SK-N-SH treated with all-trans-retinoic acid at 6 μM for 48 hours (cell line): ENCODE data around the gene KIF26A.

Experiments
- ATAC-seq: fragments of 200-7000 bp; cut with Tn5 transposase; 3 replicates; pipeline ENCODE4 v1.9.1; 2020; ENCODE audit warnings: mild to moderate bottlenecking, moderate library complexity
- BACH2 ChIP-seq: fragments of 250-450 bp; sonication (Bioruptor Pico); IDR thresholded peaks from 2 replicates; pipeline ENCODE4 v1.9.0; 2021; ENCODE audit warnings: mild to moderate bottlenecking, borderline replicate concordance
- CSDC2 ChIP-seq: fragments of 250-450 bp; sonication (Bioruptor Pico); IDR thresholded peaks from 2 replicates; pipeline ENCODE4 v1.5.0; 2020; ENCODE audit warnings: mild to moderate bottlenecking, moderate library complexity
- ESRRG ChIP-seq: fragments of 250-450 bp; sonication (Bioruptor Pico); IDR thresholded peaks from 2 replicates; pipeline ENCODE4 v1.6.1; 2021; ENCODE audit warnings: mild to moderate bottlenecking
- GLIS3 ChIP-seq: fragments of 250-450 bp; sonication (Bioruptor Pico); IDR thresholded peaks from 2 replicates; pipeline ENCODE4 v1.5.0; 2020; ENCODE audit warnings: mild to moderate bottlenecking, moderate library complexity
- ISL1 ChIP-seq: fragments of 250-450 bp; sonication (Bioruptor Pico); IDR thresholded peaks from 2 replicates; pipeline ENCODE4 v2.1.2; 2022; ENCODE audit warnings: mild to moderate bottlenecking, moderate library complexity
- OSR1 ChIP-seq: fragments of 250-450 bp; sonication (Bioruptor Pico); IDR thresholded peaks from 2 replicates; pipeline ENCODE4 v1.8.0; 2022; ENCODE audit warnings: moderate library complexity, mild to moderate bottlenecking, inconsistent platforms
- PPARA ChIP-seq: fragments of 250-450 bp; sonication (Bioruptor Pico); IDR thresholded peaks from 2 replicates; pipeline ENCODE4 v1.5.0; 2020; ENCODE audit warnings: mild to moderate bottlenecking, borderline replicate concordance
- RARB ChIP-seq: fragments of 250-450 bp; sonication (Bioruptor Pico); IDR thresholded peaks from 2 replicates; pipeline ENCODE4 v1.8.0; 2021; ENCODE audit warnings: mild to moderate bottlenecking, moderate library complexity
- SNAI2 ChIP-seq: fragments of 250-450 bp; sonication (Bioruptor Pico); IDR thresholded peaks from 2 replicates; pipeline ENCODE4 v1.5.0; 2020; ENCODE audit warnings: mild to moderate bottlenecking, moderate library complexity
- TCF4 ChIP-seq: fragments of 250-450 bp; sonication (Bioruptor Pico); IDR thresholded peaks from 2 replicates; pipeline ENCODE4 v1.8.0; 2021; ENCODE audit warnings: mild to moderate bottlenecking, moderate library complexity, borderline replicate concordance
- ZC3H10 ChIP-seq: fragments of 250-450 bp; sonication (Bioruptor Pico); IDR thresholded peaks from 2 replicates; pipeline ENCODE4 v1.5.1; 2021; ENCODE audit warnings: mild to moderate bottlenecking, moderate library complexity
- ZFP30 ChIP-seq: fragments of 450-650 bp; formaldehyde crosslinking; IDR thresholded peaks from 2 replicates; pipeline ENCODE4 v1.5.0; 2022; ENCODE audit warnings: mild to moderate bottlenecking, moderate library complexity
- ZNF70 ChIP-seq: fragments of 450-650 bp; formaldehyde crosslinking; IDR thresholded peaks from 2 replicates; pipeline ENCODE4 v1.5.0; 2020; ENCODE audit warnings: mild to moderate bottlenecking, moderate library complexity
- TF ChIP-seq, protein P1 (sequence below): fragments of 250-450 bp; sonication (Bioruptor Pico); IDR thresholded peaks from 2 replicates; pipeline ENCODE4 v1.8.0; 2021; ENCODE audit warnings: low read depth, mild to moderate bottlenecking, moderate library complexity, borderline replicate concordance
- TF ChIP-seq, protein P2 (sequence below): fragments of 250-450 bp; sonication (Bioruptor Pico); IDR thresholded peaks from 2 replicates; pipeline ENCODE4 v1.5.0; 2020; ENCODE audit warnings: mild to moderate bottlenecking, moderate library complexity
- TF ChIP-seq, protein P3 (sequence below): fragments of 250-450 bp; sonication (Bioruptor Pico); IDR thresholded peaks from 2 replicates; pipeline ENCODE4 v1.5.1; 2021; ENCODE audit warnings: mild to moderate bottlenecking, moderate library complexity
- TF ChIP-seq, protein P4 (sequence below): fragments of 250-450 bp; sonication (Bioruptor Pico); IDR thresholded peaks from 2 replicates; pipeline ENCODE4 v1.8.0; 2020; ENCODE audit warnings: mild to moderate bottlenecking, moderate library complexity, borderline replicate concordance

KIF26A gene

DNA sequence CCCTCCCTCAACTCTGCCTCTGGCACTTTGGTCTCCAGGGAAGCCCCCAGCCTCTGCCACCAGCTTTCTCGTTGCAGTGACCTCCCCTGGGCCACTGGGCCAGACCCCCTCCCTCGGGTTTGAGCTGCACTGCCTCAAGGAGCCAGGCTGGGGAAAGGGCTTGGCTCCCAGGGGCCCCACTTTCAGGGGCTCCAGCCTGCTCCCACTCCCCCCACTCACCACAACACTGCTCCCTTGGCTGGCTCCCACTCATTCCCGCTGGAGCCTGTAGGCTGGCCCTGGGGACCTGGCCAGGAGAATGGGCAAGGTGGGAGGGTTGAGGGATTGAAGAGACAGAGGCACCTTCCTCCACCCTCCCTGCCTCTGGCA lies 19.3 kb upstream of the KIF26A start (continued):
- TF ChIP-seq GLIS3 = no peak
- TF ChIP-seq, protein P1, sequence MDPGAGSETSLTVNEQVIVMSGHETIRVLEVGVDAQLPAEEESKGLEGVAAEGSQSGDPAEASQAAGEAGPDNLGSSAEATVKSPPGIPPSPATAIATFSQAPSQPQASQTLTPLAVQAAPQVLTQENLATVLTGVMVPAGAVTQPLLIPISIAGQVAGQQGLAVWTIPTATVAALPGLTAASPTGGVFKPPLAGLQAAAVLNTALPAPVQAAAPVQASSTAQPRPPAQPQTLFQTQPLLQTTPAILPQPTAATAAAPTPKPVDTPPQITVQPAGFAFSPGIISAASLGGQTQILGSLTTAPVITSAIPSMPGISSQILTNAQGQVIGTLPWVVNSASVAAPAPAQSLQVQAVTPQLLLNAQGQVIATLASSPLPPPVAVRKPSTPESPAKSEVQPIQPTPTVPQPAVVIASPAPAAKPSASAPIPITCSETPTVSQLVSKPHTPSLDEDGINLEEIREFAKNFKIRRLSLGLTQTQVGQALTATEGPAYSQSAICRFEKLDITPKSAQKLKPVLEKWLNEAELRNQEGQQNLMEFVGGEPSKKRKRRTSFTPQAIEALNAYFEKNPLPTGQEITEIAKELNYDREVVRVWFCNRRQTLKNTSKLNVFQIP (CRISPR knock-in tag) = no peak
- TF ChIP-seq, all 23 proteins: peak for 0

DNA sequence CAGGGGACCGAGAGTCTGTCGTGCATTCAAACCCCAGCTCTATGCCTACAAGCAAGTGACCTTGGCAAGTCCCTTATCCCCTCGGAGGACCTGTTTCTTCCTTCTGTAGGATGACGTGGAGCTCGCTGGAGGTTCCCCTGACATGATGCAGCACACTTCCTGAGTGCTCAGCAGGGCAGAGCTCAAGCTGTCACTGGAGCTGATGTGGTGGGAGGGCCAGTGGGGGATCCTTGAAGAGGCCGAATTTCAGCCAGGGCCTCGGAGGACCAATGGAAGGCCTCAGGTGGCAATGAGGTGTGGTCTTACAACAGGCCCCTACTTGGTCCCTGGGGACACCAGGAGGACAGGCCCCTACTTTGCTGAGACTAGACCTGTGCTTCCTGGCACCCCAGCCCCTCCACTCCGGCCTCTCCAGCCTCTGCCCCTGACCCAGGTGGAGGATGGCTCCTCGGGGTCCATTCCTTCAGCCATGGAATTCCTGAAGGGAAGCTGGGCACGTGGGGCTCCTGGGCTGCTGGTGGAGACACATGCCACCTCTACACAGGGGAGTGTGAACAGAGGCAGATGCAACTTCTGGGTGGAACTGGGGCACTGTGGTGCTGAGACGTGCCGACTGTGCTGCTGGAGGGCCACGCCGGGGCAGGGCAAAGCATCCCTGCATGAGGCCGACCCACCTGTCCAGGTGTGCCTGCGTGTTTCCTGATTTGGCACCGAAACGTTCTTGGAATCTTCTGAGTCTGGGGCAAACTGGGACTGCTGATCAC lies 18.7 kb upstream of the KIF26A start:
- TF ChIP-seq TCF4 (CRISPR knock-in tag) (no peak), RARB (no peak), ZC3H10 (CRISPR knock-in tag) (no peak), BACH2 (no peak), SNAI2 (no peak), ISL1 (CRISPR knock-in tag) (no peak), ESRRG (CRISPR knock-in tag) (no peak), OSR1 (no peak)
- TF ChIP-seq, protein P2, sequence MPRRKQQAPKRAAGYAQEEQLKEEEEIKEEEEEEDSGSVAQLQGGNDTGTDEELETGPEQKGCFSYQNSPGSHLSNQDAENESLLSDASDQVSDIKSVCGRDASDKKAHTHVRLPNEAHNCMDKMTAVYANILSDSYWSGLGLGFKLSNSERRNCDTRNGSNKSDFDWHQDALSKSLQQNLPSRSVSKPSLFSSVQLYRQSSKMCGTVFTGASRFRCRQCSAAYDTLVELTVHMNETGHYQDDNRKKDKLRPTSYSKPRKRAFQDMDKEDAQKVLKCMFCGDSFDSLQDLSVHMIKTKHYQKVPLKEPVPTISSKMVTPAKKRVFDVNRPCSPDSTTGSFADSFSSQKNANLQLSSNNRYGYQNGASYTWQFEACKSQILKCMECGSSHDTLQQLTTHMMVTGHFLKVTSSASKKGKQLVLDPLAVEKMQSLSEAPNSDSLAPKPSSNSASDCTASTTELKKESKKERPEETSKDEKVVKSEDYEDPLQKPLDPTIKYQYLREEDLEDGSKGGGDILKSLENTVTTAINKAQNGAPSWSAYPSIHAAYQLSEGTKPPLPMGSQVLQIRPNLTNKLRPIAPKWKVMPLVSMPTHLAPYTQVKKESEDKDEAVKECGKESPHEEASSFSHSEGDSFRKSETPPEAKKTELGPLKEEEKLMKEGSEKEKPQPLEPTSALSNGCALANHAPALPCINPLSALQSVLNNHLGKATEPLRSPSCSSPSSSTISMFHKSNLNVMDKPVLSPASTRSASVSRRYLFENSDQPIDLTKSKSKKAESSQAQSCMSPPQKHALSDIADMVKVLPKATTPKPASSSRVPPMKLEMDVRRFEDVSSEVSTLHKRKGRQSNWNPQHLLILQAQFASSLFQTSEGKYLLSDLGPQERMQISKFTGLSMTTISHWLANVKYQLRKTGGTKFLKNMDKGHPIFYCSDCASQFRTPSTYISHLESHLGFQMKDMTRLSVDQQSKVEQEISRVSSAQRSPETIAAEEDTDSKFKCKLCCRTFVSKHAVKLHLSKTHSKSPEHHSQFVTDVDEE (CRISPR knock-in tag) = no peak
- TF ChIP-seq, protein P3, sequence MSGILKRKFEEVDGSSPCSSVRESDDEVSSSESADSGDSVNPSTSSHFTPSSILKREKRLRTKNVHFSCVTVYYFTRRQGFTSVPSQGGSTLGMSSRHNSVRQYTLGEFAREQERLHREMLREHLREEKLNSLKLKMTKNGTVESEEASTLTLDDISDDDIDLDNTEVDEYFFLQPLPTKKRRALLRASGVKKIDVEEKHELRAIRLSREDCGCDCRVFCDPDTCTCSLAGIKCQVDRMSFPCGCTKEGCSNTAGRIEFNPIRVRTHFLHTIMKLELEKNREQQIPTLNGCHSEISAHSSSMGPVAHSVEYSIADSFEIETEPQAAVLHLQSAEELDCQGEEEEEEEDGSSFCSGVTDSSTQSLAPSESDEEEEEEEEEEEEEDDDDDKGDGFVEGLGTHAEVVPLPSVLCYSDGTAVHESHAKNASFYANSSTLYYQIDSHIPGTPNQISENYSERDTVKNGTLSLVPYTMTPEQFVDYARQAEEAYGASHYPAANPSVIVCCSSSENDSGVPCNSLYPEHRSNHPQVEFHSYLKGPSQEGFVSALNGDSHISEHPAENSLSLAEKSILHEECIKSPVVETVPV (CRISPR knock-in tag) = no peak
- TF ChIP-seq, protein P1 (CRISPR knock-in tag) = no peak
- no peak for ATAC-seq

DNA sequence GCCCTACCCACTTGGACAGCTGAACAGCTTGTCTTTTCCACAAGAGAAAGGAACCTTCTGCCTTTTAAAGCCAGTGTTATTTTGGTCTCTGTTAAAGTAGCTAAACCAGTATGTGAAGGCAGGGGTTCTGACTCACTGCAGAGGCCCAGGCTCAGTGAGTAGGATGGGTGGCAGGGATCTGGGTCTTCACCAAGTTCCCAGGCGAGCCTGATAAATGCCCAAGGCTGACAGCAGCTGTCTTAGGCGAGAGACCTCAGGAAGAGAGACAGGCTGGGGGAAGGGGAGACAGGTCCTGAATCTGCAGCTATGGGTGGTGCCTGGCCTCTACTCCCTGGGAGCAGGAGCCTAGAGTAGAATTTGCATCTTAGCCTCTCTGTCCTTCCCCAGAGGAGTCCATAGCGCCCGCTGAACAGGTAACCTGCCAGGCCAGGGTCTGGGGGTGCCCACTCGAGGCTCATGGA lies 18.1 kb upstream of the KIF26A start:
- no peak for ATAC-seq
- TF ChIP-seq, protein P4, sequence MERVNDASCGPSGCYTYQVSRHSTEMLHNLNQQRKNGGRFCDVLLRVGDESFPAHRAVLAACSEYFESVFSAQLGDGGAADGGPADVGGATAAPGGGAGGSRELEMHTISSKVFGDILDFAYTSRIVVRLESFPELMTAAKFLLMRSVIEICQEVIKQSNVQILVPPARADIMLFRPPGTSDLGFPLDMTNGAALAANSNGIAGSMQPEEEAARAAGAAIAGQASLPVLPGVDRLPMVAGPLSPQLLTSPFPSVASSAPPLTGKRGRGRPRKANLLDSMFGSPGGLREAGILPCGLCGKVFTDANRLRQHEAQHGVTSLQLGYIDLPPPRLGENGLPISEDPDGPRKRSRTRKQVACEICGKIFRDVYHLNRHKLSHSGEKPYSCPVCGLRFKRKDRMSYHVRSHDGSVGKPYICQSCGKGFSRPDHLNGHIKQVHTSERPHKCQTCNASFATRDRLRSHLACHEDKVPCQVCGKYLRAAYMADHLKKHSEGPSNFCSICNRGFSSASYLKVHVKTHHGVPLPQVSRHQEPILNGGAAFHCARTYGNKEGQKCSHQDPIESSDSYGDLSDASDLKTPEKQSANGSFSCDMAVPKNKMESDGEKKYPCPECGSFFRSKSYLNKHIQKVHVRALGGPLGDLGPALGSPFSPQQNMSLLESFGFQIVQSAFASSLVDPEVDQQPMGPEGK (CRISPR knock-in tag) = no peak
- no peak for TF ChIP-seq CSDC2 (CRISPR knock-in tag)
- no peak for TF ChIP-seq RARB
- TF ChIP-seq ZFP30 (CRISPR knock-in tag) = no peak
- no peak for TF ChIP-seq TCF4 (CRISPR knock-in tag)
- TF ChIP-seq ZC3H10 (CRISPR knock-in tag) = no peak
- TF ChIP-seq GLIS3 = no peak
- TF ChIP-seq ZNF70 = no peak
- TF ChIP-seq PPARA (CRISPR knock-in tag) = no peak
- TF ChIP-seq, protein P1 (CRISPR knock-in tag) = no peak
